ENCODE data around the gene FEZ2. TPM values are rescaled to one million over a fixed set of nuclear protein-coding genes. Genes with fewer than 3 reads are reported as not detected.

FEZ2 gene
- total and polyA plus RNA-seq, 2 of the 13 experiments (the other 11 are each of a cell fraction or from before 2014, with no cell fraction given): 42.5 to 59.1 TPM

DNA sequence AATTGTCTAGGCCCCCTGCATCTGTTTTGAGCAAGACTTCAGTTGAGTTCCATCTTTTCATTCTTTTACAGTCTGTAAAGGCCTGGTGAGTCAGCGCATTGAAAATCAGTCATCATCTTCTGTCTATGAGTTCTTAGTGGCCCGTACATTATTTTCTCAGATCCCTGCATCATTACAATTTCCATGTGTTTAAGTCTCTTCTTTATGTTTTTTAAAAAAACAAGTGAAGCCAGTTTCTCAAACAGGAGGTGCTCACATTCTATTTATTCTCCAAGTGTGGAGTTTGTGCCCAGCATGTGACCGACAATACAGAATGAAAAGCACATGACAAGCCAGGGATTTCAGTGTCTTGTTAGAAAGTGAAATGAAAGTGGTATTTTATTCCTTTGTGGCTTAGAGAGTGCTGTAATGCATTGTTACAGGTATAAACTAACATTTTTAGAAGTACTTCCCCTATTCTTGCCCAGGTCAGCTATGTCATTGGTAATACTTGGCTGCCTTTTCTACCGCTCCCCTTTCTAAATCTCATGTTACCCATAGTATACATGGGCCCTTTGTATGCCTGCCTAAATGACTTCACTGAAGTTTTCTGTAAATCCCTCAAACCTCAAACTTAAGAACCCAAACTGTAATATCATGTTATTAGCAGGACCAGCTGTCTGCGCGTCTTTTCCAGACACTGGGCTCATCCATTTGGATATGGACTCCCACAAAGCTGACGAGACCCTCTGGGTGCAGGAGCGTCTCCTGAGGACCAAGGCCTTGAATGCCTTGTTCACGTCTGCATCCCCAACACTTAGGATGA, 67.6 kb downstream of the FEZ2 start:
- Histone ChIP-seq H2AFZ (ENCODE audit: low read length) (no peak overlapping the region), H3K27me3 (ENCODE audit: control insufficient read depth in 1 of 2, insufficient read depth in 2 of 2, low read length in 2 of 2) (no peaks in the 10 kb centered on the region), H3K4me1 (ENCODE audit: insufficient read depth, low read length) (no peaks in the 10 kb centered on the region), H3K9me3 (ENCODE audit: low read length) (no peaks in the 10 kb centered on the region), H3K4me3 (replicated peaks in 1 of 3; ENCODE audit: insufficient read depth in 1 of 3, low read depth in 2 of 3, low read length in 3 of 3) (no peak overlapping the region), H4K20me1 (ENCODE audit: insufficient read depth, low read length) (no peaks in the 10 kb centered on the region), H3K4me2 (ENCODE audit: low read depth, low read length) (no peak overlapping the region), H3K27ac (ENCODE audit: extremely low read length, insufficient read depth, low read length) (no peak overlapping the region), H3K9ac (ENCODE audit: insufficient read depth, low read depth, low read length) (no peak overlapping the region), H3K79me2 (ENCODE audit: insufficient read depth, low read length) (no peaks in the 10 kb centered on the region), H3K36me3 (replicated peaks in 1 of 2; ENCODE audit: control insufficient read depth in 1 of 2, insufficient read depth in 2 of 2, low read length in 2 of 2) (peaks cover 25 to 57% of the 10 kb centered on the region in 2 experiments)
- no peak for FAIRE-seq
- POLR2A ChIA-PET: no interaction called here
- CTCF ChIA-PET (ENCODE audit: low intra/inter-chr PET ratio, low total read pairs): no interaction called here
- in situ Hi-C loops (cut with HindIII; ENCODE audit: extremely low pct_ligation_motif_present, low pct_unique_long_range_greater_than_20kb) (no loop called here), intact Hi-C loops (cut with micrococcal nuclease; ENCODE audit: unreplicated experiment) (no loop called here)
- no peak for DNase-seq (ENCODE audit: low spot score)
- no peak for TF ChIP-seq ZFP82 (CRISPR knock-in tag; IDR thresholded peaks at IDR 0.05; ENCODE audit: borderline replicate concordance)
- TF ChIP-seq GATAD2A (CRISPR knock-in tag; IDR thresholded peaks at IDR 0.05): no peak
- ATAC-seq: no peak
- WGBS (ENCODE audit: low lambda C conversion rate): 98% methylated on average over 9 of the region's 9 CpGs
- BruUV-seq (replicated peaks): no TSS peak

DNA sequence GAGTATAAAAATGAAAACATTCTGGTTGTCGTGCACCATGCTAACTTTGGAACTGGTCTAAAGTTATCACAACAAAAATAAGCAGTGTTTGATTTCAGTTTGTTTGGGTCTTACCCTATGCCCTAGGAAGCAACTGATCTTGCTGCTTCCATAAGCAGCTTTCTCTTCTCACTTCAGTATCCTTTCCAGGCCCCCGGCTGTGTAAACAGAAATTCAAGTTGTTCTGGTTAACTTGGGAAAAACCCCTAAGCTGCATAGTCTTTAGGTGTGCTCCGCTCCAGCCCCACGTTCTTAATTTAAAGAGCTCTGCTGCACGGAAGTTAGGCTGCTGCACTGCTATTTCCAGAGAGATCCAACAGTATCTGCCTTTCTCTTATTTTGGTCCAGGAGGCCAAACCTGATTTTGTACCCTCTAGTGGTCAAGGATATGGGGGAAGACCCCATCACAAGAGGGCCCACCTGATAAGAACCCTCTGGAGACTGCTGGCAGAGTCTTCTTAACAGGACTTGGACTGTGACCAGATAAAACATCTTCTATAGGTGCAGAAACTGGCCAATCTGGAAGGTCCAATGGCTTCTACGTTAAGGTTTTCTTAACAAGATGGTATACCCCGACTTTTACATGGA, 69.1 kb downstream of the FEZ2 start:
- Histone ChIP-seq H3K4me2 (ENCODE audit: low read depth, low read length) (no peak overlapping the region), H3K27me3 (ENCODE audit: control insufficient read depth in 1 of 2, insufficient read depth in 2 of 2, low read length in 2 of 2) (no peaks in the 10 kb centered on the region), H3K27ac (ENCODE audit: extremely low read length, insufficient read depth, low read length) (no peak overlapping the region), H3K79me2 (ENCODE audit: insufficient read depth, low read length) (no peaks in the 10 kb centered on the region), H3K4me1 (ENCODE audit: insufficient read depth, low read length) (no peaks in the 10 kb centered on the region), H3K9me3 (ENCODE audit: low read length) (no peaks in the 10 kb centered on the region), H3K9ac (ENCODE audit: insufficient read depth, low read depth, low read length) (no peak overlapping the region), H4K20me1 (ENCODE audit: insufficient read depth, low read length) (no peaks in the 10 kb centered on the region), H3K4me3 (replicated peaks in 1 of 3; ENCODE audit: insufficient read depth in 1 of 3, low read depth in 2 of 3, low read length in 3 of 3) (no peak overlapping the region), H2AFZ (ENCODE audit: low read length) (no peak overlapping the region), H3K36me3 (replicated peaks in 1 of 2; ENCODE audit: control insufficient read depth in 1 of 2, insufficient read depth in 2 of 2, low read length in 2 of 2) (peaks cover 30 to 70% of the 10 kb centered on the region in 2 experiments)
- no TSS peak for BruUV-seq (replicated peaks)
- ChIA-PET CTCF (ENCODE audit: low intra/inter-chr PET ratio, low total read pairs) (no interaction called here), POLR2A (no interaction called here)
- FAIRE-seq (no peak), DNase-seq (ENCODE audit: low spot score) (no peak), ATAC-seq (no peak; the same call in 2 of the 3 replicates)
- in situ Hi-C loops (cut with HindIII; ENCODE audit: extremely low pct_ligation_motif_present, low pct_unique_long_range_greater_than_20kb): no loop called here
- 97% methylated on average over 7 of the region's 7 CpGs for WGBS (ENCODE audit: low lambda C conversion rate)
- intact Hi-C loops (cut with micrococcal nuclease; ENCODE audit: unreplicated experiment): no loop called here
- TF ChIP-seq, protein P1, sequence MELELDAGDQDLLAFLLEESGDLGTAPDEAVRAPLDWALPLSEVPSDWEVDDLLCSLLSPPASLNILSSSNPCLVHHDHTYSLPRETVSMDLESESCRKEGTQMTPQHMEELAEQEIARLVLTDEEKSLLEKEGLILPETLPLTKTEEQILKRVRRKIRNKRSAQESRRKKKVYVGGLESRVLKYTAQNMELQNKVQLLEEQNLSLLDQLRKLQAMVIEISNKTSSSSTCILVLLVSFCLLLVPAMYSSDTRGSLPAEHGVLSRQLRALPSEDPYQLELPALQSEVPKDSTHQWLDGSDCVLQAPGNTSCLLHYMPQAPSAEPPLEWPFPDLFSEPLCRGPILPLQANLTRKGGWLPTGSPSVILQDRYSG (CRISPR knock-in tag; IDR thresholded peaks at IDR 0.05): no peak
- TF ChIP-seq, protein P2, sequence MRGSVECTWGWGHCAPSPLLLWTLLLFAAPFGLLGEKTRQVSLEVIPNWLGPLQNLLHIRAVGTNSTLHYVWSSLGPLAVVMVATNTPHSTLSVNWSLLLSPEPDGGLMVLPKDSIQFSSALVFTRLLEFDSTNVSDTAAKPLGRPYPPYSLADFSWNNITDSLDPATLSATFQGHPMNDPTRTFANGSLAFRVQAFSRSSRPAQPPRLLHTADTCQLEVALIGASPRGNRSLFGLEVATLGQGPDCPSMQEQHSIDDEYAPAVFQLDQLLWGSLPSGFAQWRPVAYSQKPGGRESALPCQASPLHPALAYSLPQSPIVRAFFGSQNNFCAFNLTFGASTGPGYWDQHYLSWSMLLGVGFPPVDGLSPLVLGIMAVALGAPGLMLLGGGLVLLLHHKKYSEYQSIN (CRISPR knock-in tag; IDR thresholded peaks at IDR 0.05; ENCODE audit: borderline replicate concordance): no peak
- no peak for TF ChIP-seq TP53 (CRISPR knock-in tag; conservative IDR thresholded peaks at IDR 0.05)
- TF ChIP-seq ARID4A (CRISPR knock-in tag; IDR thresholded peaks at IDR 0.05; ENCODE audit: borderline replicate concordance): no peak
- TF ChIP-seq ZNF33B (CRISPR knock-in tag; IDR thresholded peaks at IDR 0.05): no peak
